MCF 10A (cell line): ENCODE results near the gene MYL10. TPM values are rescaled to one million over a fixed set of nuclear protein-coding genes. Genes with fewer than 3 reads are reported as not detected.

Source experiments
- BruUV-seq: library from RNA; stranded (reverse); fragments of 400-500 nt; replicated peaks from 2 replicates; lab custom pipeline; 2021; lab: Mats Ljungman, UMichigan
- CTCF ChIA-PET: fragments of 300-600 bp; sonication (Branson Sonifier 250); formaldehyde crosslinking; extraction: SDS; loops from one replicate; lab custom pipeline; 2021; ENCODE audit warnings: antibody characterized with exemption, inconsistent platforms; lab: Yijun Ruan, JAX
- POLR2A ChIA-PET: fragments of 300-600, 350-650 bp; sonication (Branson Sonifier 250); formaldehyde crosslinking; extraction: SDS; loops from one replicate; lab custom pipeline; 2020; ENCODE audit warnings: antibody characterized with exemption, inconsistent platforms; lab: Yijun Ruan, JAX
- DNase-seq: peaks from one replicate; pipeline ENCODE4 v3.0.0-alpha.2; 2018; ENCODE audit not compliant: unreplicated experiment
- H3K27ac Mint-ChIP-seq: one replicate; pipeline ENCODE4 v1.8.0; 2022; ENCODE audit warnings: mild to moderate bottlenecking, low read depth, mixed read lengths; ENCODE audit not compliant: unreplicated experiment
- H3K27me3 Mint-ChIP-seq: one replicate; pipeline ENCODE4 v1.8.0; 2022; ENCODE audit warnings: mixed read lengths; ENCODE audit not compliant: insufficient read depth, unreplicated experiment
- H3K36me3 Mint-ChIP-seq: one replicate; pipeline ENCODE4 v1.8.0; 2022; ENCODE audit warnings: mild to moderate bottlenecking, moderate library complexity, mixed read lengths; ENCODE audit not compliant: insufficient read depth, unreplicated experiment
- H3K4me1 Mint-ChIP-seq: one replicate; pipeline ENCODE4 v1.8.0; 2022; ENCODE audit warnings: mixed read lengths; ENCODE audit not compliant: insufficient read depth, unreplicated experiment
- H3K4me3 Mint-ChIP-seq: one replicate; pipeline ENCODE4 v1.8.0; 2022; ENCODE audit warnings: mild to moderate bottlenecking, moderate library complexity, mixed read lengths; ENCODE audit not compliant: unreplicated experiment
- H3K9me3 Mint-ChIP-seq: one replicate; pipeline ENCODE4 v1.8.0; 2022; ENCODE audit warnings: mixed read lengths; ENCODE audit not compliant: unreplicated experiment
- CTCF ChIP-seq: fragments of 200-600 bp; IDR thresholded peaks from one replicate; pipeline ENCODE4 v1.8.0; 2022; ENCODE audit warnings: antibody characterized with exemption, mild to moderate bottlenecking; ENCODE audit not compliant: unreplicated experiment
- intact Hi-C: fragments of 100-400 bp; cut with micrococcal nuclease; formaldehyde crosslinking; loops from 2 replicates; pipeline ENCODE4 v1.14.1; 2022
- total RNA-seq: library from RNA; stranded (reverse); gene quantifications from 2 replicates; pipeline ENCODE4 v1.2.3, GENCODE V29; 2022

MYL10 gene
- total RNA-seq, 1 experiment from 2014 or later: not detected

- H3K4me3 Mint-ChIP-seq: no peak overlapping the region
- intact Hi-C loops: no loop called here
- H3K4me1 Mint-ChIP-seq: no peaks in the 10 kb centered on the region
- DNase-seq: no peak
- POLR2A ChIA-PET: no interaction called here
- peaks cover 15% of the 10 kb centered on the region for H3K9me3 Mint-ChIP-seq
- H3K27ac Mint-ChIP-seq: no peak overlapping the region
- H3K36me3 Mint-ChIP-seq: no peaks in the 10 kb centered on the region
- no TSS peak for BruUV-seq
- TF ChIP-seq CTCF: no peak
- CTCF ChIA-PET: interaction anchor here (0.6 kb wide), 1 partner anchor 10 kb away, joined by 3 read pairs; no protein-coding TSS in a partner anchor
- no peaks in the 10 kb centered on the region for H3K27me3 Mint-ChIP-seq
These were observed 38.8 kb upstream of the MYL10 start for GRCh38 chr7:101667920-101668319.

DNA sequence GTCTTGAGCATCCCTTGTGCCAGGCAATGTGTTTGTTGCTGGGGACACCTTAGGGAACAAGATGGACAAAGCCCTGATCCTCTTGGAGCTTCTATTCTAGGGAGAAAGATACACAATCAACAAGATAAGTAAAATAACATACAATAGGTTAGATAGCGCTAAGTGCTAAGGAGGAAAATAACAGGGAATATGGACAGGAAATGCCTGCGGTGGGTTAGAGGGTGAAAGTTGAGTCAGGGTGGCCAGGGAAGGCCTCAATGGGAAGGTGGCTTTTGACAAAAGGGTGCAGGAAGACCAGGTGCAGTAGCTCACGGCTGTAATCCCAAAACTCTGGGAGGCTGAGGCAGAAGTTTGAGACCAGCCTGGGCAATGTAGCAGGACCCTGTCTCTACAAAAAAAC lies 38.3 kb upstream of the MYL10 start:
- DNase-seq: no peak
- Mint-ChIP-seq H3K4me3 (no peak overlapping the region), H3K27ac (no peak overlapping the region), H3K9me3 (peaks cover 13% of the 10 kb centered on the region), H3K27me3 (no peaks in the 10 kb centered on the region), H3K36me3 (no peaks in the 10 kb centered on the region), H3K4me1 (no peaks in the 10 kb centered on the region)
- BruUV-seq: no TSS peak
- ChIA-PET CTCF (interaction anchor here (0.9 kb wide), 1 partner anchor 124 kb away, joined by 3 read pairs; no protein-coding TSS in a partner anchor), POLR2A (no interaction called here)
- intact Hi-C loops: no loop called here
- no peak for TF ChIP-seq CTCF

DNA sequence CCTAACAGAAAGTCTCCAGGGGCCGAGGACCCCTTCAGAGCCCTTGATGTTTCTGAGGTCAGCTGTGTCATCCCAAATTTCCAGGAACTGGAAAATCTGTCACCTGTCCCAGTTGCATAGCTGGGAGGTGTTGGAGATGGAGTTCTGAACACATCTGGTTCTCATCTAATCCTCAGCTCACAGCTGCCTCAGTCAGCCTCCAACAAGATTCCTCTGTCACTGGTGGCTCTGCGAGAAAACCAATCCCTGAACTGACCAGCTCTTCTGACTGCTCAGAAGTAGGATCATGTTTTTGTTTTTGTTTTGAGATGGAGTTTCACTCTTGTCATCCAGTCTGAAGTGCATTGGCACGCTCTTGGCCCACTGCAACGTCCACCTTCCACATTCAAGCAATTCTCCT lies 37.6 kb upstream of the MYL10 start:
- no peak overlapping the region for H3K27ac Mint-ChIP-seq
- intact Hi-C loops: no loop called here
- no peaks in the 10 kb centered on the region for H3K4me1 Mint-ChIP-seq
- no TSS peak for BruUV-seq
- peaks cover 11% of the 10 kb centered on the region for H3K9me3 Mint-ChIP-seq
- no peaks in the 10 kb centered on the region for H3K36me3 Mint-ChIP-seq
- no peak overlapping the region for H3K4me3 Mint-ChIP-seq
- no peak for DNase-seq
- ChIA-PET POLR2A (no interaction called here), CTCF (interaction anchor here (0.7 to 0.9 kb wide), 2 partner anchors 123 to 221 kb away, joined by 3 to 5 read pairs; no protein-coding TSS in a partner anchor)
- no peak for TF ChIP-seq CTCF
- H3K27me3 Mint-ChIP-seq: no peaks in the 10 kb centered on the region

GRCh38 chr7:101666293-101666692 lies 37.2 kb upstream of the MYL10 start:
- H3K4me3 Mint-ChIP-seq: no peak overlapping the region
- POLR2A ChIA-PET: no interaction called here
- TF ChIP-seq CTCF: no peak
- no peaks in the 10 kb centered on the region for H3K4me1 Mint-ChIP-seq
- no peak overlapping the region for H3K27ac Mint-ChIP-seq
- H3K27me3 Mint-ChIP-seq: no peaks in the 10 kb centered on the region
- H3K9me3 Mint-ChIP-seq: peaks cover 11% of the 10 kb centered on the region
- DNase-seq: no peak
- no TSS peak for BruUV-seq
- intact Hi-C loops: no loop called here
- CTCF ChIA-PET: interaction anchor here (0.6 to 0.9 kb wide), 2 partner anchors 109 to 123 kb away, joined by 3 read pairs; no protein-coding TSS in a partner anchor
- H3K36me3 Mint-ChIP-seq: no peaks in the 10 kb centered on the region
